Measurements from ENCODE around the gene SIPA1L3.

Gene SIPA1L3

DNA sequence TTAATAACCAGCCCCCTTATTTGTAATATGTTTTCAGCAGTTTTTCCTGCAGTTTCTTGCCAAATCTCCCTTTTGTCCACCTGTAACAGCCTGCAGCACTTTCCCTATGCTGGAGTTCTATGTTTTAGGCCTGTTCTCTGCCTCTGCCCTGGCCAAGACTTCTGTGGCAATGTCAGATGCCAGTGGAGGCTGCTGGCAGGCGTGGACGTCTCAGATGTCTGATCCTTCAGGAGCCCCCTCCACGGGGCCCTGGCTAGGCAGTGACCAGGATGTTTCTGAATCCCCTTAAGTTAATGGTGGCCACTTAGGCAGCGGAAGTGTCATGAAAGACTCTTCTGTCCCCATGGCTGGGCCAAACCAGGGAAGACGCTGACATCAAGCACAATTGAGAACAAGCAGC, 40.8 kb downstream of the SIPA1L3 start:
- no peak for DNase-seq (ENCODE audit: low read depth in 1 of 2, low spot score in 1 of 2)

DNA sequence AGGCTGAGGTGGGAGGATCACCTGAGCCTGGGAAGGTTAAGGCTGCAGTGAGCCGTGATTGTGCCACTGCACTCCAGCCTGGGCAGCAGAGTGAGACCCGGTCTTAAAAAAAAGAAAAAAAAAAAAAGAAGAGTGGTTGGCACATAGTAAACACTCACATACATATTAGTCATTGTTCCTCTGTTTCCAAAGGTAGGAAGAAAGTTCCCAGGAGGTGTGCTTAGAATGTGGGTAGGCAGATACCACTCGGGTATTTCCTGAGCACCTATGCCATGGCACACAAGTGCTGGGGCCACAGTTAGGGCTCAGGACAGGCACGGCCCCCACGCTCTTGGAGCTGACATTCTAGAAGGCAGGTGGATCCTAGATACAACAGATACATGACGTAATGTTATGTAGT, 41.4 kb downstream of the SIPA1L3 start:
- no peak for DNase-seq (ENCODE audit: low read depth in 1 of 2, low spot score in 1 of 2)

DNA sequence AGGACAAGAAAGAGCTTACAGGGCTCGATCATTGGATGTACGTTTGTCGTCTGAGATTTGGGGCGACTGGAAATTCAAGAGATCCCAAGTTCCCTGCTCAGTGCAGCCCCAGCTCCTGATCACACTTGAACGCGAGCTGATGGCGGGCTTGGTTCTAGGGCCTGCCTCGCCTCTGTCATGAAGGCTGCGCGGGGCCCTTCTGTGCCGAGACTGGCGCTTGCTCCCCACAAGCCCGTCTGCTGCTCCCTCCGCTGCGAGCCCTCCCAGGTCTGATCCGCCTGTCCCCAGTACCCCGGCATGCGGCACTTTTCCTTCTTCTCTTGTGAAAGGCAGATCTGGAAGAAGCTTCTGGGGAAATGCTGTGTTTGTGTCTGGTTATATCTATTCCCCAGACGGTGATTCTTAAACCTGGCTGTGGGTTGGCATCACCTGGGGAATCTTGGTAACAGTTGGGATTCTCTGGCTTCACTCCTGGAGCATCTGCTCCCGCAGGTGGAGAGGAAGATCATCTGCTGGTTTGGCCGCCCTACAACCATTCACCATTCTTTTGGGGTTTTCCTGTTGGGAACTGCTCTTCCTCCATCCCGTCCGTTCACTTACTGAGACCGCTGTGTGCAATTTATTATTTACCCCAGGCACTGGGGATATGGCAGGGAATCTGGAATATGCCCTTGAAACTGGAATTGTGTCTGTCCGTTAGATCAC, 43.6 kb downstream of the SIPA1L3 start:
- no peak for DNase-seq (ENCODE audit: low read depth in 1 of 2, low spot score in 1 of 2)

DNA sequence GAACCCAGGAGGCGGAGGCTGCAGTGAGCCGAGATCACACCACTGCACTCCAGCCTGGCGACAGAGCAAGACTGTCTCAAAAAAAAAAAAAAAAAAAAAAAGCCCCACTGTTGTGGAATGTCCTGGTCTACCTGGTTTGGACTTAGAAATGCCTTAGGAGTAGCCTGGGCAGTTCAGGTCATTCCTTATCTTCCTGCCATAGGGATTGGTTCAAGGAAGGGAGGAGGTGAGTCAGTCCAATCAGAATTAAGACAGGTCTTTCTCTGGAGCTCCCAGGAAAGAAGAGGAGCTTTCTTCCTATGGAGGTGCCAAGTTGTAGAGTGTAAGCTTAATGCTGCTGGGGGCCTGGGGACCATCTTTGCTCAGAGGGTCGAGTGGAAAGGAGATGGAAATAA, 44.8 kb downstream of the SIPA1L3 start:
- no peak for DNase-seq (ENCODE audit: low read depth in 1 of 2, low spot score in 1 of 2)

DNA sequence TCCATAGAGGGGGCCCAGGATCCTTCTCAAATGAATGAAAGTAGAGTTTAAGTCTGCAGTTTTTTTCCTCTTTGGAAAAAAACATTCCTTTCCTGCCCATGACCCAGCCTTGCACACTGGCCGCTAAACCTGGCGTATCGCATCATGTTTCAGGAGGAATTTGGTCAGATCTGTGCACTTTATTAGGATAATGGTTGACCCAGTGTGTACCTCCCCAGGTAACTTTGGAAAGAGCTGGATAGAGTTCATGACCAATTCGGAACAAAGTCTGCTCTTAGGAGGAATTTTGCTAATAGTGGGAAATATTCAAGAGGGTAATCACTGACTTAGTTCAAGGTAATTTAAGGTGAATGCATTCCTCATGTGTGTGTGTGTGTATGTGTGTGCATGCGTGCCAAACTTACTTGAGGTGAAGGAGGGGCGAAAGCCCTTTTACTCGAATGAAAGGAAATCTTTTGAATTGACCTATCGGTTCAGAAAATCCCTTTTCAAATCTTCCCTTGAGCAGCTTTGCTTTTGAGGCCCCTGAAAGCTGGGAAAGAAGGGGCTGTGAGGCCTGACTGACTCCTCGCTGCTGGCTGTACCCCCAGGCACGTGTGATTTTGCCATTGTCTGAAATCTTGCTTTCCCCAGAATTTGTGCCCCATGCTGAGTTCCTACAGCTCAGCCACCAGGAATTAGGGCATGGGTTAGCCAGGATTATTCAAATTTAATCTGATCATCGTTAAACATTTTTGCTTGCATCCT, 46.3 kb downstream of the SIPA1L3 start:
- DNase-seq (ENCODE audit: low read depth in 1 of 2, low spot score in 1 of 2) = no peak

DNA sequence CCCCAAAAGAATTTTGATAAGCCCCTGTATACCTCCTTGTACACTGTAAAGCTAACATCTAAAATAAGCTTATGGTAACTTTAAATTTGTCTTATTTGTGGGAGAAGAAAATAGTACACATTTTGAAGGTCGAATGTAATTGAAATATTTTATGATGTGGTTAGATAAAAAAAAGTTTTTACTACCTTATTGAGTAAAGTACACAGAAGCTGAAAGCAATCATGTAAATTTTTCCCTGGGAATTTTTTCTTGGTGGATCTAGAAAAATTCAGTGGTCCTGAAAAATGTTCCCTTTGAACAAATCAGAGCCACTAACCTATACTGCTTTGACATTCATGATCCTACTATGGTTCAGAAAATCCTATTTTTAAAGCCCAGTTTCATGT, 46.9 kb downstream of the SIPA1L3 start:
- DNase-seq (ENCODE audit: low read depth in 1 of 2, low spot score in 1 of 2) = no peak

DNA sequence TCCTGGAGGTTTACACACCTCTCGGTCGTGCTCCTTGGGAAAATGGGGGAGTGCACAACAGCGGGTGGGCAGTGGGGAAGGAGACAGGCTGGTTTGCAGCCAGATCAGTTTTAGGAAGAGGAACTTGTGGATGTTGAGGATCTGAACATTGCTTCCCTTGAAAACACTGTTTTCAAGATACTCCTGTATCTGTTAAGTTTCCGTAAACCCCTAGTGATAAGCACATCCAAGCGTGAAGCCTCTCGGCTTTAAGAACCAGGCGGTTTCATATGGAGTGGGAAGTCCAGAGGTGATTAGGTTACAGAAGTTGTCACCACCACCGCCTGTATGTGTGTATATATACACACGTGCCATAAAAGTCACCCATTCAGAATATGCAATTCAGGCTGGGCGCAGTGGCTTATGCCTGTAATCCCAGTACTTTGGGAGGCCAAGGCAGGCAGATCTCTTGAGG, 47.4 kb downstream of the SIPA1L3 start:
- no peak for DNase-seq (ENCODE audit: low read depth in 1 of 2, low spot score in 1 of 2)

DNA sequence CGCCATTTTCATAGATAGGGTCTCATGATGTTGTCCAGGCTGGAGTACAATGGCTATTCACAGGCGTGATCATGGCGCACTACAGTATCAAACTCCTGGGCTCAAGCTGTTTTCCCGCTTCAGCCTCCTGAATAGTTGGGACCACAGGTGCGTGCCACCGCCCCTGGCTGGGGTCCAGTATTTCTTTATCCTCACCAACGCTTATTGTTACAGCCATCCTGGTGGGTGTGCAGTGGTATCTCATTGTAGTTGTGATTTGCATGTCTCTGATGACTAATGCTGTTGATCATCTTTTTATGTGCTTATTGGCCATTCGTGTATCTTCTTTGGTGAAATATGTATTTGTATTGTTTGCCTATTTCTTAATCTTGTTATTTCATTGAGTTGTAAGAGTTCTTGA, 49.0 kb downstream of the SIPA1L3 start:
- no peak for DNase-seq (ENCODE audit: low read depth in 1 of 2, low spot score in 1 of 2)

DNA sequence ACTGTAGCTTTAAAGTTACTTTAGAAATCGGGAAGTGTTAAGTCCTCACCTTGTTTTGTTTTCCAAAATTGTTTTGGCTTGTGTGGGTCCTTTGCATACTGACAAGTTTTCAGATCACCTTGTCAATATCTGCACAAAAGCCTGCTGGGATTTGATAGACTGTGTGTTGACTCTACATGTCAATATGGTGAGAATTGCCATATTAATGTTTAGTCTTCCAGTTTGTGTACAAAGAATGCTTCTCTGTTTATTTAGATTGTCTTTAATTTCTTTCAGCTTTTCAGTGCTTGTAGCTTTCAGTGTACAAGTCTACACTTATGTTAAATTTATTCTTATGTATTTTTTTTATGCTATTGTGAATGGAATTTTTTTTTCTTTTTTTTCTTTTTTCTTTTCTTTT, 50.2 kb downstream of the SIPA1L3 start:
- DNase-seq (ENCODE audit: low read depth in 1 of 2, low spot score in 1 of 2) = no peak

DNA sequence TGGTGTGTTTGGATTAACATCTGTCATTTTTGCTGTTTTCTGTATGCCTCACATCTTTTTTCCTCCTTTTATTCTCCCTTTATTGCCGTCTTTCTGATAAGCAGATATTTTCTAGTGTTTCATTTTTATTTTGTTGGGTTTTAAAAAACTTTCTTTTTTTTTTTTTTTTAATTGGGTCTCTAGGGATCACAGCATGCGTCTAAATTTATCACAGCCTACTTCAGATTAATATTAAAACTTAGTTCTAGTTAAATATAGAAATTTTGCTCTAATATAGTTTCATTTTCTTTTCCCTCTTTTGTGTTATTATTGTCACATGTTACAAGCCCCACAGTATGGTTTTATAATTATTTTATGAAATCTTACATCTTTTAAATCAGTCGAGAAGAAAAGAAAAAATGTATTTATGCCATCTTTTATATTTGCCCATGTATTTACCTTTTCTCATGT, 52.7 kb downstream of the SIPA1L3 start:
- DNase-seq (ENCODE audit: low read depth in 1 of 2, low spot score in 1 of 2) = no peak

DNA sequence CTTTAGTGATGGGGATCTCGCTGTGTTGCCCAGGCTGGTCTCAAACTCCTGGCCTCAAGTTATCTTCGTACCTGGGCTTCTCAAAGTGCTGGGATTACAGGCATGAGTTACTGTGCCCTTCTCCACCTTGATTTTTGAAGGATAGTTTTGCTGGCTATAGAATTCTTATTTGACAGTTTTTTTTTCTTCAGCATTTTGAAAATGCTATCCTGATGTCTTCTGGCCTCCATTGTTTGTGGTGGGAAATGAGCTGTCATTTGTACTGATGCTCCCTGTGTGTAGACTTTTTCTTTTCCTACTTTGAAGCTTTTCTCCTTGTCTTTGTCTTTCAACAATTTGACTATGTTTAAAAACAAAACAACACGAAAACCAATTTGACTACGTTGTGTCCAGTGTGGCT, 54.2 kb downstream of the SIPA1L3 start:
- no peak for DNase-seq (ENCODE audit: low read depth in 1 of 2, low spot score in 1 of 2)

DNA sequence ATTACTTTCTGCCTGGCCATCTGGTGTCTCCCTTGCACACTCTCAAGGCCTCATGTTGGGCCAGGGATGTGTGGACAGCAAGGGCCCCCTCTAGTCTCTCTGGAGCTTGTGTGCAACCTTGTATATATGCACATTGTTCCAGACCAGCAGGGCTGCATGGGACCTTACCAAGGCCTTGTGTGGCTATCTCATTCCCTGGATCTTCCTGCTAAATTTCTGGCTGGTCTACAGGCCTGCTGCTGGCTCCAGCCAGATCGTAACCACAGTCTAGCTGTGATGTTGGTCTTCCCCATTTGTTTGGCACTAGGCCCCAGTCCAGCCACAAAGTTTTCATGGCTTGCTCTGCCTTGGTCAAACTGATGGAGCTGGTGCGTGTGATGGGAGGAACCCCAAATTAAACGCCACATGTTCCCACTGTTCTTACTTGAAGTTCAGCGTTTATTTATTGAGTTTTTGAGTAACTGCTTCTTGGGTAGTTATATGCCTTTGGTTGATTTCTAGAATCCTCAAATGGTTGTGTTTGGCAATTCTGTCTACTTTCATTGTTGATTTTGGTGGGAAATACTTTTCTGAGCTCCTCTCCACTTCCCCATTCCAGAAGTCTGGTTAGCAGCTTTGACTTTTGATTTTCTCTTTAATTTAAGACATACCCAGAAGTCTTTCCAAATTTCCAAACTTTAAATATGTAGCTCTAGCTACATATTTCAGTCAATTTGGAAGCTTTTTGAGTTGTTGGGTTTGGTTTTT, 56.4 kb downstream of the SIPA1L3 start:
- DNase-seq (ENCODE audit: low read depth in 1 of 2, low spot score in 1 of 2) = no peak

DNA sequence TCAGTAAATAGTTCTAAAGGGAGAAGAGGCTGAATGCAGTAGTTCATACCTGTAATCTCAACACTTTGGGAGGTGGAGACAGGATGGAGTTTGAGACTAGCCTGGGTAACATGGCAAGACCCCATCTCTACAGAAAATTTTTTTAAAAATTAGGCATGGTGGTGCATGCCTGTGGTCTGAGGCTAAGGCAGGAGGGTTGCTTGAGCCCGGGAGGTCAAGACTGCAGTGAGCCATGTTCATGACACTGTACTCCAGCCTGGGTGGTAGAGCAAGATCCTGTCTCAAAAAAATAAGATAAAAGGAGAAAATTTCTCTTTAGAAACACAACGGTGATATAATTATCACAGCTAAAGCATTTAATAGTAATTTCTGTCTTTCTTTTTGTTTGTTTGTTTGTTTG, 57.1 kb downstream of the SIPA1L3 start:
- no peak for DNase-seq (ENCODE audit: low read depth in 1 of 2, low spot score in 1 of 2)

DNA sequence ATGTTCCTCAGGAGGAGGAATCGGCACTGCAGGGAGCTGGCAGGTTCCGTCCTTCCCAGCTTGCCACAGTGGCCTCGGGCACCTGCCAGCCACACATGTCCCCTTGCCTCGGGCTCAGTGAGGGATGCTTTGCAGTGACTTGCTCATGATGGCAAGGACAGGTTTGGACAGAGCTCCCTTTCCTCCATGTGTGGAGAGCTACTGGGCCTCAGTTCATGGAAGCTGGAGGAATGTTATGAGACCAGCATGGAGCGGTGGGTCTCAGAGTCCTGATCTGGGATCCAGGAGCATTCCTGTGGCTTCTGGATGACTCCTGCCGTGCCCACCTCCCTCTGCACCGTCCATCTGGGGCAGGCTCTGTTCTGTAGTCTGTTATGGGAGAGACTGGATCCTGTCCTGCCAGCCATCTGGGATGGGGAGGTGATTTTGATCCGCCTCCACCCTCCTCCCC, 59.2 kb downstream of the SIPA1L3 start:
- no peak for DNase-seq (ENCODE audit: low read depth in 1 of 2, low spot score in 1 of 2)

DNA sequence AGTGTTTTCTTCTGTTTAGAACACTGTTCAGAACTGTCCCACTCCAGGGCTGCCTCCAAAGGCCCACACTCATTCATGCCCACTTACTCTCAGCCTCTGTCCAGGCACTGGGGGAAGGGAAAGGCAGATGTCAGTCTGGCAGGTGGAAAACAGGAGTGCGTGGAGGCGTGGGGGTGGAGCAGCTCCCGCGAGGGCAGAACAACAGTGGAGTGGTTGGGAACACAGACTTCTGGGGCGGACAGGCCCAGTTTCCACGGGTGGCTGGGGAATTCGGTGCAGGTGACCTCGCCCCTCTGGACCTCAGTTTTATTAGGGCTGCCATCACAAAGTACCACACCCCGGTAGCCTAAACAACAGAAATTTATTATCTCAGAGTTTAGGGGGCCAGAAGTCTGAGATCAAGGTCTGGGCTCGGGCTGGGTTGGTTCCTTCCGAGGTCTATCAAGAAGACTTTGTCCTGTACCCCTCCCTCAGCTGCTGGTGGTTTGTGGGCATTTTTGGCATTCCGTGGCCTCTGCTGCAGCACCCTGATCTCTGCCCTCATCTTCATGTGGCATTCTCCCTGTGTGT, 59.7 kb downstream of the SIPA1L3 start:
- DNase-seq (ENCODE audit: low read depth in 1 of 2, low spot score in 1 of 2) = no peak

DNA sequence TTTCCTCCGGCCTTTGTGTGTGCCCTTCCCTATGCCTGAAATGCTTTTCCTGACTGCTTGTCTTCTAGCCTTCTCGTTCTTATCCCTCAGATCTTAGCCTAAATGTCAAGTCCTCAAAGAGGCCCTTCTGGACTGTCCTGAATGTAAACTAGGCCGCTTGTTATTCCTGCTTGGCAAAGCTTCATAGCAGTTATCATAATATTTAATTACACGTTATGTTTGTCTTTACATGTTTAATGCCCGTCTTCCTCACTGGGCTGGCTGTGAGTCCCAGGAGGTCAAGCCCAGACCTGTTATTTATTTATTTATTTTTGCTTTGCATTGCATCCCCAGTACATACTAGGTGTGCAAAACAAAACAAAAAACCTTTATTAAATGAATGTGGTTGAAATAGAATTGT, 62.7 kb downstream of the SIPA1L3 start:
- DNase-seq (ENCODE audit: low read depth in 1 of 2, low spot score in 1 of 2) = no peak

DNA sequence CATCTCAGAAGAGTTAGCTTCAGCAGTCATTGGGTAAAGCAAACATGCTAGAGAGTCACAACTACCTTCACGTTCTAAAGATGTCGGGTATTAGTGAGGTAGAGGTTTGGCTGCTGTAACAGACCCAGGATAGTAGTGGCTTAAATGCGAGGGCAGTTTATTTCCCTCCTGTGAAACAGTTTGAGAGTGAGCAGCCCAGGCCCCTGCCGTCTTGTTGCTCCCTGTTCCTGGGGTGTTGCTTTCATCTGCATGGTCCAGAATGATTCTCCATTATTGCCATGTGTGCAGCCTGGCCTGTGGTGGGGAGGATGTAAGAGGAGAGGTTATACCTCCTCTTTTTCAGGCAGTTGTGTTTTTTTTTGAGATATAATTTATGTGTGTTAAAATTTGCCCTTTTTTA, 63.7 kb downstream of the SIPA1L3 start:
- no peak for DNase-seq (ENCODE audit: low read depth in 1 of 2, low spot score in 1 of 2)

DNA sequence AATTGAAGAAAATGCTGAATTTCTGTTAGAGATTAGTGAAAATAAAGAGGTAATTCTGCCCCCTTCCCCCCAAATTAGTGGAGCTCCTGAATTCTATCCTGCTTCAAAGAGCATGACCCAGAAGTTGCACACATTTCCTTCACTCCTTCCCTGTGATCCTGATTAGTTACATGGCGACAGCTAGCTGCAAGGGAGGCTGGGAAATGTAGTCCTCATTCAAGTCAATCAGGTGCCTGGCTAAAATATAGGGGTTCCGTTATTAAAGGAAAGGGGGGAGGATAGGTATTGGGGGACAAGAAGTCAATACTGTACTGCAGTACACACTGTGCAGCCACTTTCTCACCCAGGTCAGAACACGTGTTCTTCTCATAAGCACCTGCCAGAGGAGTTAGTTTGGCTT, 65.8 kb downstream of the SIPA1L3 start:
- no peak for DNase-seq (ENCODE audit: low read depth in 1 of 2, low spot score in 1 of 2)

DNA sequence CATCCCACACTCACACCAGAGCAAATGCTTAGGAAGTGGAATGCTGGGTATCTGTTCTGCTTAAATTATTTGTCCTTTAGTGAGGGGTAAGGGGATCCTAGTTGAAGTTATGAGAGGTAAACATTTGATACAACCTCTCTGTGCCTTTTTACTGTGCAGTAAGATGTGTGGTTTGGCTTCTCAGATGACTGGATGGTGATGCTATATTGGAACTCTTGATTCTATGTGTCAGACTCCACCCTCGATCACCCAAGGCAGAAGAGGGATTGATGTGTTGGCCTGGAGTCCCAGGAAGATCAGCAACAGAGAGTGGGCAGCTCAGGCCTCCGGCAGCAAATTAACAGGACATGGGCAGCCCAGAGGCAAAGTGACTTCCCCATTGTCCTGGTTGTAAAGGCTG, 66.7 kb downstream of the SIPA1L3 start:
- no peak for DNase-seq (ENCODE audit: low read depth in 1 of 2, low spot score in 1 of 2)

DNA sequence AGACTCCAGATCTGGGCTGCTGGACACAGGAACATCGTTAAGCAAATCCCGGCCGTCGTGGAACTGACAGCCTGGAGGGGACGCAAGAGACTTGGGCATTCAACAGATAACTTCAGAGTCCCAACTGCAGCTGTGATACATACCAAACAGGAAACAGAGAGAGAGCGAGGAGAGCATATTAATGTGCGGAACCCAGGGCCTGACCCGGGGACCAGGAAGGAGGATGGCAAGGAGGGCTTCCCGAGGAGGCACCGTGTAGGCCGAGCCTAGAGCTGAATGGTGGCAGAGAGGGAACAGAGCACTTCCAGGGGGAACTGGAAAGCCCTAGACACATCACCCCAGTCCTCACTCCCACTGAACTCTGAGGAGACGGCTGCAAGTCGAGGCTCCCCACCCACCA, 68.1 kb downstream of the SIPA1L3 start:
- DNase-seq (ENCODE audit: low read depth in 1 of 2, low spot score in 1 of 2) = no peak

DNA sequence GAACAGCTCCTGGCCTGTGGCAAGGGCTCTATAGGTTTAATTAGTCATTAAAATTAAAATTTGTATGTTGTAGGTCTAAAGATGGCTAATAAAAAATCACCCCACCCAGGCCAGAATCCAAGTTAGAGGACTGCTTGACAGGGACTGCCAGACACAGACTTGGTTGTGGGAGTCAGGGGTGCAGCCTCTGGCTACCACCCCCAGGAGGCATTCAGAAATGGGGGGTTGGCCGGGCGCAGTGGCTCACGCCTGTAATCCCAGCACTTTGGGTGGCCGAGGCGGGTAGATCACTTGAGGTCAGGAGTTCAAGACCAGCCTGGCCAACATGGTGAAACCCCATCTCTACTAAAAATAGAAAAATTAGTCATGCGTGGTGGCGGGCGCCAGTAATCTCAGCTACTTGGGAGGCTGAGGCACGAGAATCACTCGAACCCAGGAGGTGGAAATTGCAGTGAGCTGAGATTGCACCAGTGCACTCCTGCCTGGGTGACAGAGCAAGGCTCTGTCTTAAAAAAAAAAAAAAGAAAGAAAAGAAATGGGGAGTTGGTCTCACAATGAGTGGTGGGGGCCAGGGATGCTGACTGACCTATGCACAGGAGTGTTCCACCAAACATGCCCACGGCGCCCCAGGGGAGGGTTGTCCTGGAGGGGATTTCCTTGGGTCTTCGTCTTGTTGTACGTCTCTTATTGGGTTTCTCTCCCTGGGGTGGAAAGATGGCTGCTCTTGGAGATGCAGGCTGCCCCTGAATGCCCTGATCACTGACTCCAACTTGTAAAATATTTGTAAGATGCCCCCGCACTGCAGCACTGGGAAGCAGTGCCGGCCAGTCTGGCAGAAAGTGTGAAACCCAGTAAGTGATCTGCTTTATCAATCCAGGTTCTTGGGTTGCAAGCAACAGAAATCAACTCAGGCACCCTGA, 68.8 kb downstream of the SIPA1L3 start:
- DNase-seq (ENCODE audit: low read depth in 1 of 2, low spot score in 1 of 2) = no peak
